ENCODE data around the gene HYAL2.

DNA sequence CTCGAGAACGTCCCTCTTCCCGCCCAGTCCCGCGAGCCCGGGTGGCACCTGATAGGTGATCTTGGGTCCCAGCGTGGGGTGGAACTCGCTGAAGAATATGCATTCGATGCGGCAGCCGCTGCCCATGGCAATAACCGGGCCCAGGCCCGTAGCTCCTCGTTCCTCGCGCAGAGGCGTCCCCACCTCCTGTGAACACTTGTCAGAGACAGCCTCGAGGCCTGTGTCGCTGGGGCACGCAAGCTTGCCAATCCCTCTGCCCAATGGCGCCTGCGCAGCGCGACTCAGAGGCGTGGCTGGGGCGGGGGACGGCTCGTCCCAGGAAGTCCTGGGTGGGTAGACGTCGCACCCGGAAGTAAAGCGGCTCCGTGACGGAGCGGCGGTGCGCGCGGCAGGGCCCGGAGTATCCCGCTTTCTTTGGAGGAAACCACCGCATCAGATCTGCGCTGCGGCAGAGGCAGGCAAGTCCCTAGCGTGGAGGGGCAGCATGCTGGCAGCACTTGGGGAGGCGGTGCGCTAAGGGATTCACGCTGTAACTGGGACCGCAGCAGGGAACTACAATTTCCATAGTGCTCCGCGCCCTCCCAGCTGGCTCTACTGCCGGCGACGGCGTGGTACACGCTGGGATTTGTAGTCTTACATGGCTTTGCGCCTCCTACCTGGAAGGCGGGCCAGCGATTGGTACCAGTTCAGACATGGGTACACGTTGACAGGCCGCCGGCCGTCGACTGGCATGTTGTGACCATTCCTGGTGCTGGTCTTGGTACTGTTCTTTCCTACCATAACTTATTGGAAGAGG, 28.2 kb upstream of the HYAL2 start, which contains the start of the genes CYB561D2 and NPRL2:
- TF ChIP-seq YY1 (IDR thresholded peaks at IDR 0.05; ENCODE audit: insufficient read depth, insufficient read length) = no peak
- TF ChIP-seq SUZ12 (IDR thresholded peaks at IDR 0.05; ENCODE audit: extremely low read depth, insufficient read depth, insufficient read length) = no peak
